PFSK-1 (cell line): ENCODE measurements around the gene ASCC1.

ENCODE experiments used
- POLR2AphosphoS5 ChIP-seq: IDR thresholded peaks from 2 replicates; pipeline ENCODE4 v1.6.1; 2012; ENCODE audit warnings: low read depth, mild to moderate bottlenecking, control low read depth, low read length, moderate library complexity
- SIN3A ChIP-seq: IDR thresholded peaks from 2 replicates; pipeline ENCODE4 v1.6.1; 2012; ENCODE audit warnings: mild to moderate bottlenecking, low read length, moderate library complexity, borderline replicate concordance; ENCODE audit not compliant: insufficient read depth
- TF ChIP-seq, protein P1 (sequence below), 2 experiments: IDR thresholded peaks; 2 replicates each; pipeline versions ENCODE4 v1.6.1 to v1.8.0; 2011 to 2012; ENCODE audit warnings: low read depth in 2 of 2, low read length in 2 of 2, control low read depth in 1 of 2, inconsistent platforms in 1 of 2, mild to moderate bottlenecking in 1 of 2, moderate library complexity in 1 of 2; ENCODE audit not compliant: insufficient read depth in 1 of 2

DNA sequence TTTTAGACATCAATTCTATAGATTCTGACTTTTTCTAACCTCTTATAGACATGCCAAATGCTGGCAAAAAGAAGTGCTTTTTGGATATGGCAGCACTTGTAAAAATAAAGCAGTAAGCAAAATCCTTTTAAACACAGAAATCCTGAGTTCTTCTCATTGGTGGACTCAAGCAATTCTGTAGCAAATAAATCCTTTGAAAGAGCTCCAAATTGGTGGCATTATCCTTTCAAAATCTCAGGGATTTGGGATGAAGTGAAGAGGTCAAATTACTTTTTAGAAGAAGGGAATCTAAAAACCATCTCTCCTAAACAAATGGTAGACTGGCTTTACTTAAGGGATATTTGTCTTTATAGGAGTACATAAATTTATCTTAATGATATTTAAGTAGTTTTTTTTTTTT lies 17.5 kb upstream of the ASCC1 start:
- TF ChIP-seq POLR2AphosphoS5 (no peak), SIN3A (no peak)
- TF ChIP-seq, protein P1, sequence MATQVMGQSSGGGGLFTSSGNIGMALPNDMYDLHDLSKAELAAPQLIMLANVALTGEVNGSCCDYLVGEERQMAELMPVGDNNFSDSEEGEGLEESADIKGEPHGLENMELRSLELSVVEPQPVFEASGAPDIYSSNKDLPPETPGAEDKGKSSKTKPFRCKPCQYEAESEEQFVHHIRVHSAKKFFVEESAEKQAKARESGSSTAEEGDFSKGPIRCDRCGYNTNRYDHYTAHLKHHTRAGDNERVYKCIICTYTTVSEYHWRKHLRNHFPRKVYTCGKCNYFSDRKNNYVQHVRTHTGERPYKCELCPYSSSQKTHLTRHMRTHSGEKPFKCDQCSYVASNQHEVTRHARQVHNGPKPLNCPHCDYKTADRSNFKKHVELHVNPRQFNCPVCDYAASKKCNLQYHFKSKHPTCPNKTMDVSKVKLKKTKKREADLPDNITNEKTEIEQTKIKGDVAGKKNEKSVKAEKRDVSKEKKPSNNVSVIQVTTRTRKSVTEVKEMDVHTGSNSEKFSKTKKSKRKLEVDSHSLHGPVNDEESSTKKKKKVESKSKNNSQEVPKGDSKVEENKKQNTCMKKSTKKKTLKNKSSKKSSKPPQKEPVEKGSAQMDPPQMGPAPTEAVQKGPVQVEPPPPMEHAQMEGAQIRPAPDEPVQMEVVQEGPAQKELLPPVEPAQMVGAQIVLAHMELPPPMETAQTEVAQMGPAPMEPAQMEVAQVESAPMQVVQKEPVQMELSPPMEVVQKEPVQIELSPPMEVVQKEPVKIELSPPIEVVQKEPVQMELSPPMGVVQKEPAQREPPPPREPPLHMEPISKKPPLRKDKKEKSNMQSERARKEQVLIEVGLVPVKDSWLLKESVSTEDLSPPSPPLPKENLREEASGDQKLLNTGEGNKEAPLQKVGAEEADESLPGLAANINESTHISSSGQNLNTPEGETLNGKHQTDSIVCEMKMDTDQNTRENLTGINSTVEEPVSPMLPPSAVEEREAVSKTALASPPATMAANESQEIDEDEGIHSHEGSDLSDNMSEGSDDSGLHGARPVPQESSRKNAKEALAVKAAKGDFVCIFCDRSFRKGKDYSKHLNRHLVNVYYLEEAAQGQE (IDR thresholded peaks at IDR 0.05; ENCODE audit: insufficient read depth in 1 of 2, low read depth in 2 of 2, low read length in 2 of 2) = no peak
